Mucosa of descending colon (tissue), 3 donors: ENCODE results near the gene CLCNKB. TPM values are rescaled to one million over a fixed set of nuclear protein-coding genes. Genes with fewer than 3 reads are reported as not detected.
A peak's percentile ranks its signal among the peaks of the same experiment; 100 is the strongest.

ENCODE experiments used
- ATAC-seq: fragments of 200-7000 bp; cut with Tn5 transposase; one replicate; pipeline ENCODE4 v1.9.1; 2020; ENCODE audit warnings: mild to moderate bottlenecking, moderate library complexity
- DNase-seq, 3 donors: peaks; one replicate each; pipeline ENCODE4 v3.0.0-alpha.2; 2020
- H3K36me3 ChIP-seq: fragments of 200-600 bp; one replicate; pipeline ENCODE4 v1.8.0; 2021; ENCODE audit warnings: low read depth, mild to moderate bottlenecking
- H3K4me1 ChIP-seq: fragments of 200-600 bp; one replicate; pipeline ENCODE4 v1.8.0; 2021; ENCODE audit warnings: low read depth, mild to moderate bottlenecking
- H3K4me3 ChIP-seq: fragments of 200-600 bp; one replicate; pipeline ENCODE4 v1.8.0; 2021; ENCODE audit warnings: mild to moderate bottlenecking
- H3K9me3 ChIP-seq: fragments of 200-600 bp; one replicate; pipeline ENCODE4 v1.8.0; 2021; ENCODE audit warnings: mild to moderate bottlenecking
- intact Hi-C, 2 donors: fragments of 100-400 bp; cut with DNase I in 1 of 2; cut with micrococcal nuclease in 1 of 2; formaldehyde crosslinking; loops; one replicate each; pipeline versions ENCODE4 v1.11.0 to v1.11.1; 2022; cut with DNase I, micrococcal nuclease
- total RNA-seq, 3 donors: library from RNA; stranded (reverse); fragmentation: NEBNext Ultra II Directional in 2 of 3; extraction: Animal tissue kit (Norgen Biotek cat#: 25700) in 2 of 3; gene quantifications; one replicate each; pipeline versions ENCODE4 v1.2.1 to v1.2.4, GENCODE V29; 2021 to 2023
- TF ChIP-seq, protein P1 (sequence below): fragments of 200-600 bp; IDR thresholded peaks from one replicate; pipeline ENCODE4 v1.8.0; 2022; ENCODE audit warnings: antibody characterized with exemption, mild to moderate bottlenecking
- donor health status: DM: no; HTN: no; CAD: no; lungs with moderate emphysema.
- donor health status: DM: no; HTN: no; CAD: no.
- donor health status: DM: no; HTN: yes; CAD: no.

The CLCNKB gene
- total RNA-seq, 3 donors from 2014 or later: 1.2 TPM; not detected in 2

GRCh38 chr1:16011936-16012589, 31.5 kb upstream of the CLCNKB start:
- Histone ChIP-seq H3K4me3 (no peak overlapping the region), H3K9me3 (no peaks in the 10 kb centered on the region), H3K4me1 (peaks cover 16% of the 10 kb centered on the region), H3K36me3 (no peaks in the 10 kb centered on the region)
- DNase-seq (no peak), ATAC-seq (no peak)
- intact Hi-C loops: no loop called here
- TF ChIP-seq, protein P1, sequence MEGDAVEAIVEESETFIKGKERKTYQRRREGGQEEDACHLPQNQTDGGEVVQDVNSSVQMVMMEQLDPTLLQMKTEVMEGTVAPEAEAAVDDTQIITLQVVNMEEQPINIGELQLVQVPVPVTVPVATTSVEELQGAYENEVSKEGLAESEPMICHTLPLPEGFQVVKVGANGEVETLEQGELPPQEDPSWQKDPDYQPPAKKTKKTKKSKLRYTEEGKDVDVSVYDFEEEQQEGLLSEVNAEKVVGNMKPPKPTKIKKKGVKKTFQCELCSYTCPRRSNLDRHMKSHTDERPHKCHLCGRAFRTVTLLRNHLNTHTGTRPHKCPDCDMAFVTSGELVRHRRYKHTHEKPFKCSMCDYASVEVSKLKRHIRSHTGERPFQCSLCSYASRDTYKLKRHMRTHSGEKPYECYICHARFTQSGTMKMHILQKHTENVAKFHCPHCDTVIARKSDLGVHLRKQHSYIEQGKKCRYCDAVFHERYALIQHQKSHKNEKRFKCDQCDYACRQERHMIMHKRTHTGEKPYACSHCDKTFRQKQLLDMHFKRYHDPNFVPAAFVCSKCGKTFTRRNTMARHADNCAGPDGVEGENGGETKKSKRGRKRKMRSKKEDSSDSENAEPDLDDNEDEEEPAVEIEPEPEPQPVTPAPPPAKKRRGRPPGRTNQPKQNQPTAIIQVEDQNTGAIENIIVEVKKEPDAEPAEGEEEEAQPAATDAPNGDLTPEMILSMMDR: no peak

DNA sequence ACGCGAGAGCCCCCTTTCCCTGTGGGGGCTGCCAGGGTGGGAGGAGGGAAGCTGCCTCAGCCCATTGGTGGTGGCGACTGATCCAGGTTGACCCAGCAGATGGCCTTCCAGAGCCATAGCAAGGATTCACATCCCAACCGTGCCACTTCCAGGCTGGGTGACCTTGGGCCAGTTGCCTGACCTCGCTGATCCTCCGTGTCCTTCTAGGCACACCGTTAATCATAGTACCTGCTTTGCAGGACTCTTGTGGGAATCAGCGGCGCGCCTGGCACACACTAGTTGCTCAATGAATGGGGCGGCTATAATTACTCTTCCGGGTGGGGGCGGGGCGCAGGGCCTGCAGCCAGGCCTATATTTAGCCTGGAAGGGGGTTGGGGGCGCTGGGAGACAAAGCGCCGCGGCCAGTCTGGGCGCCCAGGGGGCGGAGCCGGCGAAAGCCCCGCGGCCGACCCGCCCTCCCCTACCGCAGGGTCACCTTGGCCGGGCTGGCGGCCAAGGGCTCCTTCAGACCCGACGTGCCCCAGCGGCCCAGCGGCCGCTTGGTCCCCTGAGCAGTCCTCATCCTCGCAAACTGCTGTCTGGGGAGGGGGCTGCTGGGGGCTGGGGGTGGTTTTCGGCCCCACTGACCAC, 30.9 kb upstream of the CLCNKB start:
- TF ChIP-seq, protein P1: no peak
- H3K9me3 ChIP-seq: no peaks in the 10 kb centered on the region
- ATAC-seq (peak; percentile 74), DNase-seq (peak; percentile 54 to 82 (median 79))
- no peaks in the 10 kb centered on the region for H3K36me3 ChIP-seq
- no peak overlapping the region for H3K4me3 ChIP-seq
- peaks cover 16% of the 10 kb centered on the region for H3K4me1 ChIP-seq
- intact Hi-C loops: no loop called here

DNA sequence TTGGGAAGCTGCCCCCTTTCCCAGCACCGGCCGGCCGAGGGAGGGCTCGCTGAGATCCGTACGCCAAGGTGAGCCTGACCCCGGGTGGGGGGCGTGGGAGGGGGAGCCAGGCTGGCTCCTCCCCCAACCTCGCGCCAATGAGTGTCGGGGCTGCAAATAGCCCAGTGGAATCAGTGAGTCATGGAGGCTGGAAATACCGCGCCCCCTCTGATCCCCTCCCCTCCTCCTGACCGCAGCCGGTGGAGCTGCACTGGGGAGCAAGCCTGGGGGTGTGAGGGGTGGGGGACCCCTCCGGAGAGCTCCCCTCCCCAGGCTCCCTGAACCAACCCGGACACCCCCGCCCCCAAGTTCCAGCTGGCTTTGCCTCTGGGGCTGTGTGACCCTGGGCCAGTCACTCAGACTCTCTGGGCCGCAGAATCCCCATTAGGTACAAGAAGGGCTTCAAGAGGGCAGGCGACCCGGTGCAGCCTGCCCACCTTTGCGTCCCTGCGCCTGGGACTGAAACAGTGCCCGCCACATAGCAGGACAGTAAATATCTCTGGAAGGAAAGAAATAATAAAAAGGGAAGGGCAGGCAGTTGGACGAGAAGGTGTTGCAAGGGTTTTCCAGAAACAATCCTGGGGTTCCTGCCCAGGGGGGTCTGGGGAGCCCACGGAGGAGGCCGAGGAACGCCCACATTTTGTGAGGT, 30.2 kb upstream of the CLCNKB start:
- Histone ChIP-seq H3K4me3 (no peak overlapping the region), H3K9me3 (no peaks in the 10 kb centered on the region), H3K4me1 (peaks cover 16% of the 10 kb centered on the region), H3K36me3 (no peaks in the 10 kb centered on the region)
- peak; percentile 72 for ATAC-seq
- TF ChIP-seq, protein P1: no peak
- intact Hi-C loops: no loop called here
- peak; percentile 19 to 76 (median 68) for DNase-seq

GRCh38 chr1:16013908-16014258, 29.7 kb upstream of the CLCNKB start:
- intact Hi-C loops: no loop called here
- ATAC-seq (peak; percentile 4), DNase-seq (no peak)
- no peaks in the 10 kb centered on the region for H3K9me3 ChIP-seq
- TF ChIP-seq, protein P1: no peak
- H3K4me1 ChIP-seq: peaks cover 16% of the 10 kb centered on the region
- H3K4me3 ChIP-seq: no peak overlapping the region
- no peaks in the 10 kb centered on the region for H3K36me3 ChIP-seq

GRCh38 chr1:16014509-16015482, 28.8 kb upstream of the CLCNKB start:
- TF ChIP-seq, protein P1: no peak
- intact Hi-C loops: no loop called here
- peaks cover 16% of the 10 kb centered on the region for H3K4me1 ChIP-seq
- no peaks in the 10 kb centered on the region for H3K36me3 ChIP-seq
- H3K4me3 ChIP-seq: no peak overlapping the region
- no peak for DNase-seq
- no peaks in the 10 kb centered on the region for H3K9me3 ChIP-seq
- ATAC-seq: no peak
